GM12891 (cell line): Measurements from ENCODE around the gene PDE8A.

Source experiments
- PAX5 ChIP-seq: IDR thresholded peaks from 2 replicates; pipeline ENCODE4 v1.6.1; 2011; ENCODE audit warnings: low read length, moderate library complexity, mild to moderate bottlenecking; ENCODE audit not compliant: insufficient read depth, severe bottlenecking
- POLR2A ChIP-seq: IDR thresholded peaks from 2 replicates; pipeline ENCODE4 v1.6.1; 2011; ENCODE audit warnings: low read depth, low read length, control low read depth
- POLR2AphosphoS5 ChIP-seq: IDR thresholded peaks from 2 replicates; pipeline ENCODE4 v1.6.1; 2011; ENCODE audit warnings: low read depth, low read length, control low read depth
- POU2F2 ChIP-seq: IDR thresholded peaks from 2 replicates; pipeline ENCODE4 v1.6.1; 2011; ENCODE audit warnings: low read depth, mild to moderate bottlenecking, control low read depth, low read length, moderate library complexity
- SPI1 ChIP-seq: IDR thresholded peaks from 2 replicates; pipeline ENCODE4 v1.6.1; 2011; ENCODE audit warnings: low read depth, low read length, control low read depth
- TAF1 ChIP-seq: IDR thresholded peaks from 2 replicates; pipeline ENCODE4 v1.6.1; 2011; ENCODE audit warnings: low read depth, low read length, control low read depth

DNA sequence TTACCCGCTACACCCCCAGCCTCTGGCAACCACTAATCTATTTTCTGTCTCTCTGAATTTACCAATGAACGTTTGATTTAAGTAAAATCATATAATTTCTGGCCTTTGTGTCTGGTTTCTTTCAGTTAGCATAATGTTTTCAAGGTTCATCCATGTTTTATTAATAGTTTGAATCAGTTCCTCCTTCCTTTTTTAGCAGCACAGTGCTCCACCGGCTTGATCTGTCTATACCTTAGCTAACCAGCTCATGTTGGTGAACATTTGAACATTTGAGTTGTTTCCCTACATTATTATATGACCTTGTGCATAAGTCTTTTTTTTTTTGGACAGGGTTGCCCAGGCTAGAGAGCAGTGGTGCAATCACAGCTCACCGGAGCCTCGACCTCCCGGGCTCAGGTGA lies 33.3 kb downstream of the PDE8A start:
- TF ChIP-seq POLR2A (no peak), POU2F2 (no peak), SPI1 (peak; percentile 72), POLR2AphosphoS5 (no peak), TAF1 (no peak), PAX5 (no peak)
